ENCODE measurements around the gene MRPL40.
A peak's percentile ranks its signal among the peaks of the same experiment; 100 is the strongest.

The MRPL40 gene

GRCh38 chr22:19463491-19464469, 31.4 kb downstream of the MRPL40 start:
- no peak for DNase-seq

- no peak for DNase-seq
Observed at GRCh38 chr22:19464546-19464945, 32.2 kb downstream of the MRPL40 start.

DNA sequence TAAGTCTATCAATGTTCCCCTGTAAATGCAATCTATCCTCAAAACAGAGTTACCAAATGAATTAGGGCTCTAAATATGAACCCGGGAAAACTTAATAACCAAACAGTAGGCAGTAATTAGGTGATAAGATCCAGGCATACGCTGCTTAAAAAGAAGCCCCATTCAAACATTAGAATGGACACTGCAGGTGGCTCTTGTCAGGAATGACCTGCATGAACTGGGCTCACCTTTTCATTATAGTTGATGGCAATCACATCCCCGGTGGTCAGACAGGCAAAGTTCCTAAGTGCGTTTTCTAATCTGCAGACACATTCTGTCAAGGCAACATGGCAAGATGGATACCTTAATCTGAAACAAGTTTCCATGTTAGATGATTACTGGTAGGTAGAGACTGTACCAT, 32.6 kb downstream of the MRPL40 start:
- DNase-seq, result no peak

GRCh38 chr22:19466126-19466716, 33.9 kb downstream of the MRPL40 start:
- DNase-seq, result no peak

GRCh38 chr22:19466848-19467752, 34.8 kb downstream of the MRPL40 start:
- DNase-seq, result no peak

- DNase-seq, result no peak
Observed at GRCh38 chr22:19467912-19468311, 35.6 kb downstream of the MRPL40 start.

- no peak for DNase-seq
Observed at GRCh38 chr22:19469421-19469820, 37.1 kb downstream of the MRPL40 start.

GRCh38 chr22:19470010-19470409, 37.7 kb downstream of the MRPL40 start:
- DNase-seq, result no peak

- no peak for DNase-seq
Observed at GRCh38 chr22:19471572-19471971, 39.2 kb downstream of the MRPL40 start.

- no peak for DNase-seq
Observed at GRCh38 chr22:19472233-19472632, 39.9 kb downstream of the MRPL40 start.

DNA sequence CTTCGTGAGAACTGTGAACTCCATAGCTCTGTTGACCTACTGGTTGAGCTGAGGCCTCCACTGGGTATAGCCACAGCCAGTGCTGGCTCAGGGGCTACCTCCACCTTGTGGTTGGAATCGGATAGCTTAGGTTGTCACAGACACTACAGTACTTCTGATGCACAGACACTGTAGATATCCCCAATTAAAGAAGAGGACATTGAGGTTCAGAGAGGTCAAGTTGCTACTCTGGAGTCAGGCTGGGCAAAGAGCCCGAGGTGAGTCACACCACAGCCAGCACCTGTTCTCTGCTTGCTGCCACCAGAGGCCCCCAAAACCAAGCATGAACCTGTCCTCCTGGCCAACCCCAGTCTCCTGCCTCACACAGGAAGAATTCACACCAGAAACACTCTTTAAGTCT, 41.2 kb downstream of the MRPL40 start:
- no peak for DNase-seq

GRCh38 chr22:19476023-19476422, 43.7 kb downstream of the MRPL40 start:
- DNase-seq, result no peak

- no peak for DNase-seq
Observed at GRCh38 chr22:19477321-19478044, 45.1 kb downstream of the MRPL40 start.

- peak; percentile 6 to 14 for DNase-seq
Observed at GRCh38 chr22:19478045-19478900, 45.9 kb downstream of the MRPL40 start.

GRCh38 chr22:19478901-19479354, 46.6 kb downstream of the MRPL40 start, which contains the start of gene UFD1:
Gene UFD1 (minus strand): TSS chr22:19479193. CDS start chr22:19479085, 108 bp downstream.
- DNase-seq, result peak; percentile 70 to 75

DNA sequence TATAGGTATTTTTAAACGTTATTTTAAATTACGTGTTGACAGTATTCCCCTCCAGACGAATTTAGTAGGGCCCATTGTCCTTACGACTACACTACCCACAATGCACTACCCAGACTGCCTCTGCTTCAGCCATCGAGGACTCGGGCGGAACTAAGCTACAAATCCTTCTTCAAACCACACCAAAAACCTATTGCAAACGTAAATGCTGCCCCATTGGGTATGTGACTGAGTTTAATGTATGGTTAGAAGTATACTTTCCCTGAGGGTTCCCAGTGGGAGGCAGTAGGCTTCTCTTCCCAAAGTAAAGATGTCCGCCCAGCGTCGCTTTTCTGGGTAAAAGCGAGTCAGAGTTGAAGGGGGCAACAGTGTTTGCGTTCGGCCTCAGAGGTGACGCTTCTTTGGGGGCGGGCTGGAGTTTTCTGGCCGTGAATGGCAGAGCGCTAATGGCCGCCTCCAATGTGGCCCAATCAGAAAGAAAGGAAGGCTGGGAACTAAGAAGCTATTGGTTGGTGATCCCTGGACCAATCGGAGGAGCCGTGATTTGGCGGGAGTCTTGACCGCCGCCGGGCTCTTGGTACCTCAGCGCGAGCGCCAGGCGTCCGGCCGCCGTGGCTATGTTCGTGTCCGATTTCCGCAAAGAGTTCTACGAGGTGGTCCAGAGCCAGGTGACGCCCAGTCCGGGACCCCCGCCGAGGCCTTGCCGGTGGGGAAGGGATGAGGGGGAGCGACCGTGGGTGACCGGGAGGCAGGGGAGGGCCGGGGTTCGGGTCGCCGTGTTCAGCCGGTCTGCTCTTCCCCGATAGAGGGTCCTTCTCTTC, 47.2 kb downstream of the MRPL40 start, which contains the start of gene CDC45:
Gene CDC45, plus strand, starts transcription at position 566 of the 818 bp plus-strand sequence. Its CDS starts 49 bp downstream, at position 615.
- peak; percentile 92 to 93 for DNase-seq

DNA sequence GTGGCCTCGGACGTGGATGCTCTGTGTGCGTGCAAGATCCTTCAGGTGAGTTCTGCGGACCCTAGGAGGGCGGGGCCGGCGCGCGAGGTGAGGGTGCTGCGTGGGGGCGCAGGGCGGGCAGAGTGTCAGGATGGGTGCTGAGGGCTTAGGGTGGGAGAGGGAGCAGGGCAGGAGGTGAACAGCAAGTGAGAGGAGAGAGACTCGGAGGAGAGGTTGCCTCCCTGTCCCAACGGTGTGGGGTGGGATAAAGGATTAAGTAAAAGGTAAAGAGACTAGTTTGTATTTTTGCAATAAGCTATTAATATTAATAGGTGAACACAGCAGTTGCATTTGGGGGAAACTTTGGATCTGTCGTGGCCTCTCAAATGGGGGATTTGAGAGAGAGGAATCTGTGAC, 47.8 kb downstream of the MRPL40 start:
- DNase-seq, result no peak

GRCh38 chr22:19480789-19481188, 48.4 kb downstream of the MRPL40 start:
- DNase-seq, result no peak

GRCh38 chr22:19482297-19482696, 50.0 kb downstream of the MRPL40 start:
- DNase-seq, result no peak
